HT-29 (cell line): Measurements from ENCODE around the gene NEK9. TPM values are rescaled to one million over a fixed set of nuclear protein-coding genes. Genes with fewer than 3 reads are reported as not detected.

Experiments
- DNase-seq: peaks from one replicate; pipeline ENCODE4 v3.0.0-alpha.2; 2015; ENCODE audit warnings: low spot score
- total RNA-seq: library from RNA; depleted of rRNA; stranded (reverse); fragments of >200 nt; shearing (Covaris generic); gene quantifications from 2 replicates; pipeline ENCODE4 v1.2.3, GENCODE V29; 2014

NEK9 gene
- total RNA-seq, 1 experiment from 2014 or later, result 45.7 TPM

GRCh38 chr14:75067212-75067611 is 59.6 kb downstream of the NEK9 start:
- DNase-seq, result no peak

- no peak for DNase-seq
Measured at GRCh38 chr14:75066691-75067090, 60.2 kb downstream of the NEK9 start.

- no peak for DNase-seq
Measured at GRCh38 chr14:75064205-75064567, 62.7 kb downstream of the NEK9 start.

GRCh38 chr14:75063491-75064204 is 63.2 kb downstream of the NEK9 start, which contains the start of gene ACYP1:
TSS of gene ACYP1 (minus strand) at chr14:75064024. CDS start at chr14:75063553, 471 bp downstream.
- peak; percentile 84 for DNase-seq

- DNase-seq, result no peak
Measured at GRCh38 chr14:75063013-75063412, 63.8 kb downstream of the NEK9 start.

GRCh38 chr14:75060420-75060819 is 66.4 kb downstream of the NEK9 start:
- no peak for DNase-seq

GRCh38 chr14:75059642-75060041 is 67.2 kb downstream of the NEK9 start:
- no peak for DNase-seq

- DNase-seq, result no peak
Measured at GRCh38 chr14:75054421-75054820, 72.4 kb downstream of the NEK9 start.

GRCh38 chr14:75053396-75054291 is 73.2 kb downstream of the NEK9 start:
- no peak for DNase-seq

- no peak for DNase-seq
Measured at GRCh38 chr14:75051556-75051899, 75.3 kb downstream of the NEK9 start.

- DNase-seq, result peak; percentile 86
Measured at GRCh38 chr14:75050852-75051555, 75.8 kb downstream of the NEK9 start, which contains the start of gene MLH3. TSS of gene MLH3 (minus strand) at chr14:75051467. CDS start at chr14:75049655, 1,812 bp downstream.

- DNase-seq, result no peak
Measured at GRCh38 chr14:75049731-75050201, 77.1 kb downstream of the NEK9 start.

GRCh38 chr14:75049136-75049535 is 77.7 kb downstream of the NEK9 start:
- DNase-seq, result no peak

GRCh38 chr14:75048101-75048500 is 78.7 kb downstream of the NEK9 start:
- no peak for DNase-seq

- DNase-seq, result no peak
Measured at GRCh38 chr14:75047506-75047905, 79.3 kb downstream of the NEK9 start.

- DNase-seq, result no peak
Measured at GRCh38 chr14:75046899-75047298, 79.9 kb downstream of the NEK9 start.

GRCh38 chr14:75046275-75046674 is 80.6 kb downstream of the NEK9 start:
- DNase-seq, result no peak

GRCh38 chr14:75044752-75045151 is 82.1 kb downstream of the NEK9 start:
- DNase-seq, result no peak

- no peak for DNase-seq
Measured at GRCh38 chr14:75044322-75044721, 82.5 kb downstream of the NEK9 start.

GRCh38 chr14:75042035-75042434 is 84.8 kb downstream of the NEK9 start:
- DNase-seq, result no peak

- peak; percentile 82 for DNase-seq
Measured at GRCh38 chr14:75041613-75042012, 85.2 kb downstream of the NEK9 start.

GRCh38 chr14:75040959-75041358 is 85.9 kb downstream of the NEK9 start:
- DNase-seq, result no peak
